Measurements from ENCODE around the gene ZNF135. TPM values are rescaled to one million over a fixed set of nuclear protein-coding genes. Genes with fewer than 3 reads are reported as not detected.

ZNF135 gene
- total RNA-seq, 1 donor from 2014 or later = 16.6 TPM

DNA sequence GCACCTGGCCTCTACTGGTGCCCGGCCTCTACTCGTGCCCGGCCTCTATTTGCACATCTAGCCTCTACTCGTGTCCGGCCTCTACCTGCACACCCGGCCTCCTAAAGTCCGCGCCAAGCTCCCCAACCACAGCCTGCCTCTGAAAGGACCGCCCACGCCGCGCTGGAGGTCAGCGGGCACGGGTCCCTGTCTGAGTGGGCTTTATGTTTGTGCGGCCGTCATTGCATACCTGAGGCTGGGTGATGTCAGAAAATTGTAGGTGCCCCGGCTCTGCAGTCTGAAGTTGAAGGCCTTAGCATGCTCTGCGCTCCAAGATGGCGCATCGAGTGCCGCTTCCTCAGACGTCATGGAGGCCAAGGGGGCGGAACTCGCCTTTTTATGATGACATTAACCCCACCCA, 1.1 kb downstream of the ZNF135 start:
- H3K9me3 Mint-ChIP-seq (ENCODE audit: unreplicated experiment) = peaks cover 32% of the 10 kb centered on the region
- no peak for DNase-seq
- H3K4me3 Mint-ChIP-seq (ENCODE audit: unreplicated experiment) = peak overlapping the region; percentile 76
- H3K27me3 Mint-ChIP-seq (ENCODE audit: unreplicated experiment) = peaks cover 14% of the 10 kb centered on the region
- H3K36me3 Mint-ChIP-seq (ENCODE audit: unreplicated experiment) = peaks cover 55% of the 10 kb centered on the region
- peaks cover 5% of the 10 kb centered on the region for H3K4me1 Mint-ChIP-seq (ENCODE audit: low read depth, unreplicated experiment)
- H3K27ac Mint-ChIP-seq (ENCODE audit: unreplicated experiment) = peak overlapping the region; percentile 87
- no peak for TF ChIP-seq CTCF (IDR thresholded peaks at IDR 0.05; ENCODE audit: partially characterized antibody, unreplicated experiment)

DNA sequence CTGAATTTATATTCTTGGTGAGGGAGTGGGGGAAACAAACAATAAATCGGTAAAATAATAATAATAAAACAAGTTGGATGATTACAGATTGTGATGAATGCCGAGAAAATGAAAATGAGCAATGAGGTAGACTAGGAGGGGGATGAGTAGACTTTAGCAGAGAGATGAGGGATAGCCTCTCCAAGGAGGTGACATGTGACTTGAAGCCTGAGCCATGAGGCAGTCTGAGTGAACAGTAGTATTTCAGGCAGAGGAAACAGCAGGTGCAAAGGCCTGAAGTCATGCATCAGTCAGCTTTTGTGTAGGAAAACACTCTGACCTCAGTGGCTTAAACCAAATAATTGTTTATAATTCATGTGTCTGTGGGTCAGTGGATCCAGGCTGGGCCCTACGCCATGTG, 4.6 kb downstream of the ZNF135 start:
- no peak for DNase-seq
- no peak for TF ChIP-seq CTCF (IDR thresholded peaks at IDR 0.05; ENCODE audit: partially characterized antibody, unreplicated experiment)
- Mint-ChIP-seq H3K27me3 (ENCODE audit: unreplicated experiment) (peaks cover 19% of the 10 kb centered on the region), H3K4me3 (ENCODE audit: unreplicated experiment) (no peak overlapping the region), H3K4me1 (ENCODE audit: low read depth, unreplicated experiment) (peaks cover 3% of the 10 kb centered on the region), H3K27ac (ENCODE audit: unreplicated experiment) (no peak overlapping the region), H3K9me3 (ENCODE audit: unreplicated experiment) (peaks cover 46% of the 10 kb centered on the region), H3K36me3 (ENCODE audit: unreplicated experiment) (peaks cover 73% of the 10 kb centered on the region)

- Mint-ChIP-seq H3K4me1 (ENCODE audit: low read depth, unreplicated experiment) (no peaks in the 10 kb centered on the region), H3K27me3 (ENCODE audit: unreplicated experiment) (peaks cover 16% of the 10 kb centered on the region), H3K4me3 (ENCODE audit: unreplicated experiment) (no peak overlapping the region), H3K27ac (ENCODE audit: unreplicated experiment) (no peak overlapping the region), H3K9me3 (ENCODE audit: unreplicated experiment) (peaks cover 39% of the 10 kb centered on the region), H3K36me3 (ENCODE audit: unreplicated experiment) (peaks cover 76% of the 10 kb centered on the region)
- TF ChIP-seq CTCF (IDR thresholded peaks at IDR 0.05; ENCODE audit: partially characterized antibody, unreplicated experiment) = no peak
- DNase-seq = no peak
Measured at GRCh38 chr19:58067240-58067912, 8.3 kb downstream of the ZNF135 start.

GRCh38 chr19:58079792-58080191, 20.7 kb downstream of the ZNF135 start:
- DNase-seq = no peak
- Mint-ChIP-seq H3K4me1 (ENCODE audit: low read depth, unreplicated experiment) (no peaks in the 10 kb centered on the region), H3K27me3 (ENCODE audit: unreplicated experiment) (peaks cover 8% of the 10 kb centered on the region), H3K4me3 (ENCODE audit: unreplicated experiment) (no peak overlapping the region), H3K27ac (ENCODE audit: unreplicated experiment) (no peak overlapping the region), H3K36me3 (ENCODE audit: unreplicated experiment) (peaks cover 33% of the 10 kb centered on the region), H3K9me3 (ENCODE audit: unreplicated experiment) (peaks cover 20% of the 10 kb centered on the region)
- no peak for TF ChIP-seq CTCF (IDR thresholded peaks at IDR 0.05; ENCODE audit: partially characterized antibody, unreplicated experiment)

DNA sequence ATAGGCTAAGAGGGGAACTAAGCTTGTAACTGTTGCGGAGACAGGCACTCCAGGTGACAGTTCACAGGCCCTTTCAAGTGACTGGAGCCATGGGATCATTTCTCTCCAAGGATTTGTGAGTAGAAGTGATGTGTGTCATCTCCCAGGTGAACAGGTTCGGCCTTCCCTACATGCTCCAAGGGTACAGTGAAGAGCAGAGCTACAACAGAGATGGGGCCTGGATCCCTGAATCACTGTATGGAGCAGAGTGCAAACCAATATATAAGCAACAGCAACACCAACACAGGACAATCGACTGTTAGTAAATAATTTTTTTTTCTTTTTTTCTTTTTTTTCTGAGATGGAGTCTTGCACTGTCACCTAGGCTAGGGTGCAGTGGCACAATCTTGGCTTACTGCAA, 23.9 kb downstream of the ZNF135 start:
- H3K36me3 Mint-ChIP-seq (ENCODE audit: unreplicated experiment) = peaks cover 24% of the 10 kb centered on the region
- H3K4me3 Mint-ChIP-seq (ENCODE audit: unreplicated experiment) = no peak overlapping the region
- H3K4me1 Mint-ChIP-seq (ENCODE audit: low read depth, unreplicated experiment) = no peaks in the 10 kb centered on the region
- peaks cover 9% of the 10 kb centered on the region for H3K27me3 Mint-ChIP-seq (ENCODE audit: unreplicated experiment)
- TF ChIP-seq CTCF (IDR thresholded peaks at IDR 0.05; ENCODE audit: partially characterized antibody, unreplicated experiment) = no peak
- peaks cover 18% of the 10 kb centered on the region for H3K9me3 Mint-ChIP-seq (ENCODE audit: unreplicated experiment)
- no peak for DNase-seq
- H3K27ac Mint-ChIP-seq (ENCODE audit: unreplicated experiment) = no peak overlapping the region

Data from glutamatergic neuron (in vitro differentiated cells).